Natural killer cell (primary cell): ENCODE results near the gene ANTKMT. TPM values are rescaled to one million over a fixed set of nuclear protein-coding genes. Genes with fewer than 3 reads are reported as not detected.
A peak's percentile ranks its signal among the peaks of the same experiment; 100 is the strongest.

Source experiments
- ATAC-seq, 3 donors: fragments of 150-1000 bp in 2 of 3; fragments of 200-7000 bp in 1 of 3; cut with Tn5 transposase; 1 replicate in 1 of 3; 2 replicates in 2 of 3; pipeline ENCODE4 v1.10.0; 2021; ENCODE audit warnings: mild to moderate bottlenecking in 2 of 3, moderate library complexity in 2 of 3
- DNase-seq, 2 donors: peaks; one replicate each; pipeline versions ENCODE4 v3.0.0 to v3.0.0-alpha.2; 2013 to 2021; ENCODE audit warnings: mixed read lengths in 1 of 2
- H3K27ac ChIP-seq: one replicate; pipeline ENCODE4 v1.5.1; 2013; ENCODE audit warnings: mild to moderate bottlenecking, low read length
- H3K27me3 ChIP-seq: one replicate; pipeline ENCODE4 v1.6.1; 2013; ENCODE audit warnings: low read length; ENCODE audit not compliant: control insufficient read depth, insufficient read depth
- H3K36me3 ChIP-seq: one replicate; pipeline ENCODE4 v1.6.1; 2013; ENCODE audit warnings: low read length; ENCODE audit not compliant: control insufficient read depth, insufficient read depth
- H3K4me1 ChIP-seq: one replicate; pipeline ENCODE4 v1.6.1; 2013; ENCODE audit warnings: low read length; ENCODE audit not compliant: control insufficient read depth, insufficient read depth
- H3K4me3 ChIP-seq: one replicate; pipeline ENCODE4 v1.5.1; 2013; ENCODE audit warnings: low read length
- H3K9me3 ChIP-seq: one replicate; pipeline ENCODE4 v1.6.1; 2013; ENCODE audit warnings: low read length; ENCODE audit not compliant: control insufficient read depth, insufficient read depth
- H3K27ac Mint-ChIP-seq, 2 donors: one replicate each; pipeline ENCODE4 v1.8.0; 2022; ENCODE audit warnings: mild to moderate bottlenecking in 2 of 2, mixed read lengths in 2 of 2, moderate library complexity in 1 of 2
- H3K27me3 Mint-ChIP-seq, 2 donors: one replicate each; pipeline ENCODE4 v1.8.0; 2022; ENCODE audit warnings: low read depth in 2 of 2, mixed read lengths in 2 of 2
- H3K36me3 Mint-ChIP-seq: one replicate; pipeline ENCODE4 v1.8.0; 2022; ENCODE audit warnings: mixed read lengths
- H3K4me1 Mint-ChIP-seq, 2 donors: one replicate each; pipeline ENCODE4 v1.8.0; 2022; ENCODE audit warnings: mixed read lengths in 2 of 2
- H3K4me3 Mint-ChIP-seq: one replicate; pipeline ENCODE4 v1.8.0; 2022; ENCODE audit warnings: mild to moderate bottlenecking, moderate library complexity, mixed read lengths
- H3K9me3 Mint-ChIP-seq, 2 donors: one replicate each; pipeline ENCODE4 v1.8.0; 2022; ENCODE audit warnings: mixed read lengths in 2 of 2
- WGBS: methylation state at CpG from one replicate; pipeline ENCODE4 v1.1.7; 2013; ENCODE audit warnings: missing lambda C conversion rate; ENCODE audit not compliant: insufficient coverage; 5-methylcytosine and 5-hydroxymethylcytosine counted together
- intact Hi-C: fragments of 100-400 bp; cut with micrococcal nuclease; formaldehyde crosslinking; loops from one replicate; pipeline ENCODE4 v1.14.2; 2022
- total RNA-seq, 4 donors: library from RNA; stranded (reverse); fragments of 120-200 nt in 1 of 4; gene quantifications; one replicate each; pipeline versions ENCODE4 v1.2.3 to v1.2.4, GENCODE V29; 2013 to 2022
- TF ChIP-seq, protein P1 (sequence below): fragments of 200-600 bp; IDR thresholded peaks from one replicate; pipeline ENCODE4 v1.8.0; 2022; ENCODE audit warnings: antibody characterized with exemption

ANTKMT gene
- 10 to 100 TPM; 33.7 to 39.0 (median 37.7) TPM for total RNA-seq
- 35.6 TPM for total RNA-seq (2013)

- peak; percentile 79 to 82 (median 80) for ATAC-seq
- 3% methylated on average over 106 of the region's 106 CpGs for WGBS
Observed at GRCh38 chr16:720990-721764, at the start of gene ANTKMT. TSS of gene ANTKMT (plus strand) at chr16:721146. CDS start at chr16:721275, 129 bp downstream.

GRCh38 chr16:671353-672131 lies 49.4 kb upstream of the ANTKMT start:
- Histone ChIP-seq H3K4me3 (no peak overlapping the region), H3K36me3 (peaks cover 31% of the 10 kb centered on the region), H3K9me3 (no peaks in the 10 kb centered on the region), H3K4me1 (peaks cover 31% of the 10 kb centered on the region), H3K27ac (no peak overlapping the region), H3K27me3 (peaks cover 3% of the 10 kb centered on the region)
- peaks cover 0 to 12% of the 10 kb centered on the region in 2 donors for H3K4me1 Mint-ChIP-seq
- ATAC-seq, result no peak
- H3K4me3 Mint-ChIP-seq, result no peak overlapping the region
- H3K27ac Mint-ChIP-seq, result no peak overlapping the region
- DNase-seq, result no peak
- no peaks in the 10 kb centered on the region for H3K9me3 Mint-ChIP-seq
- no peaks in the 10 kb centered on the region for H3K36me3 Mint-ChIP-seq
- TF ChIP-seq, protein P1, sequence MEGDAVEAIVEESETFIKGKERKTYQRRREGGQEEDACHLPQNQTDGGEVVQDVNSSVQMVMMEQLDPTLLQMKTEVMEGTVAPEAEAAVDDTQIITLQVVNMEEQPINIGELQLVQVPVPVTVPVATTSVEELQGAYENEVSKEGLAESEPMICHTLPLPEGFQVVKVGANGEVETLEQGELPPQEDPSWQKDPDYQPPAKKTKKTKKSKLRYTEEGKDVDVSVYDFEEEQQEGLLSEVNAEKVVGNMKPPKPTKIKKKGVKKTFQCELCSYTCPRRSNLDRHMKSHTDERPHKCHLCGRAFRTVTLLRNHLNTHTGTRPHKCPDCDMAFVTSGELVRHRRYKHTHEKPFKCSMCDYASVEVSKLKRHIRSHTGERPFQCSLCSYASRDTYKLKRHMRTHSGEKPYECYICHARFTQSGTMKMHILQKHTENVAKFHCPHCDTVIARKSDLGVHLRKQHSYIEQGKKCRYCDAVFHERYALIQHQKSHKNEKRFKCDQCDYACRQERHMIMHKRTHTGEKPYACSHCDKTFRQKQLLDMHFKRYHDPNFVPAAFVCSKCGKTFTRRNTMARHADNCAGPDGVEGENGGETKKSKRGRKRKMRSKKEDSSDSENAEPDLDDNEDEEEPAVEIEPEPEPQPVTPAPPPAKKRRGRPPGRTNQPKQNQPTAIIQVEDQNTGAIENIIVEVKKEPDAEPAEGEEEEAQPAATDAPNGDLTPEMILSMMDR, result no peak
- intact Hi-C loops, result no loop called here
- H3K27me3 Mint-ChIP-seq, result no peaks in the 10 kb centered on the region
- 93% methylated on average over 40 of the region's 40 CpGs for WGBS

More at GRCh38 chr16:720990-721764, at the start of gene ANTKMT:
- intact Hi-C loops, result no loop called here
- Mint-ChIP-seq H3K4me1 (peaks cover 0 to 24% of the 10 kb centered on the region in 2 donors), H3K36me3 (no peaks in the 10 kb centered on the region), H3K9me3 (no peaks in the 10 kb centered on the region), H3K27ac (peak within 1 kb of the TSS; percentile 69 to 80), H3K27me3 (no peaks in the 10 kb centered on the region), H3K4me3 (peak within 1 kb of the TSS; percentile 87)
- H3K4me1 ChIP-seq, result peaks cover 45% of the 10 kb centered on the region
- TF ChIP-seq, protein P1, result no peak
- H3K27ac ChIP-seq, result peak within 1 kb of the TSS; percentile 65
- peaks cover 6% of the 10 kb centered on the region for H3K27me3 ChIP-seq
- peak; percentile 76 to 86 for DNase-seq
- peak within 1 kb of the TSS; percentile 69 for H3K4me3 ChIP-seq
- H3K9me3 ChIP-seq, result no peaks in the 10 kb centered on the region
- no peaks in the 10 kb centered on the region for H3K36me3 ChIP-seq

DNA sequence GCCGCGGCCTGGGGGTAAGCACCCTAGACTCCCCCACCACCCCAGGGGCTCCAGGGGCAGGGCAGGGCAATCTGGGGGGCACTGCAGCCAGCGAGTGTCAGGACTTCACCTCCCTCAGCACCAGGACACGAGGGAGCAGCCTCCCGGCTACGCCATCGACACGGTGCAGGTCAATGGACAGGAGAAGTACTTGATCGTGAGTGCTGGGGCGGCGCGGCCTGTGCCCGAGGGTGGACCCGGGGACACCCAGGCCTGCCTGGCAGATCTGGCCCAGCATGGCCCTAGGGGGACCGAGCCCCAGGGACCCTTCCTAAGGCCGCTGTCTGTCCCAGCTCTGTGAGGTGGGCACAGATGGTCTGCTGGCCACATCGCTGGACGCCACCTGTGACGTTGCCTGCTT lies 48.6 kb upstream of the ANTKMT start:
- Histone ChIP-seq H3K9me3 (no peaks in the 10 kb centered on the region), H3K4me1 (peaks cover 29% of the 10 kb centered on the region), H3K27me3 (peaks cover 3% of the 10 kb centered on the region), H3K4me3 (no peak overlapping the region), H3K27ac (no peak overlapping the region), H3K36me3 (peaks cover 31% of the 10 kb centered on the region)
- Mint-ChIP-seq H3K27ac (no peak overlapping the region), H3K9me3 (no peaks in the 10 kb centered on the region), H3K36me3 (no peaks in the 10 kb centered on the region), H3K4me3 (no peak overlapping the region), H3K4me1 (peaks cover 0 to 12% of the 10 kb centered on the region in 2 donors), H3K27me3 (no peaks in the 10 kb centered on the region)
- DNase-seq (no peak), ATAC-seq (no peak)
- TF ChIP-seq, protein P1, result no peak
- intact Hi-C loops, result no loop called here
- WGBS, result 99% methylated on average over 19 of the region's 19 CpGs
